ENCODE results near the gene ZBED6.

- TF ChIP-seq CTCF (IDR thresholded peaks at IDR 0.05) (no peak), POLR2A (IDR thresholded peaks at IDR 0.05) (no peak)
These were observed 521 bp upstream of the ZBED6 start for GRCh38 chr1:203794764-203795440.
